Measurements from ENCODE around the gene LYST. TPM values are rescaled to one million over a fixed set of nuclear protein-coding genes. Genes with fewer than 3 reads are reported as not detected.

The LYST gene
- total and polyA plus RNA-seq, 2 donors (not counting 3 experiments of a cell fraction or from before 2014, with no cell fraction given), result 3.1 to 9.6 TPM

GRCh38 chr1:235821361-235821981, 45.2 kb downstream of the LYST start:
- intact Hi-C loops (cut with micrococcal nuclease), result no loop called here
- TF ChIP-seq FOS (IDR thresholded peaks at IDR 0.05; ENCODE audit: borderline replicate concordance, insufficient read depth, low read length) (no peak), CTCF (IDR thresholded peaks at IDR 0.05; ENCODE audit: extremely low read depth in 1 of 2, insufficient read depth in 1 of 2, low read depth in 1 of 2, low read length in 2 of 2) (no peak), POLR2AphosphoS5 (IDR thresholded peaks at IDR 0.05; ENCODE audit: insufficient read depth, low read depth, low read length) (no peak), GATA2 (IDR thresholded peaks at IDR 0.05; ENCODE audit: insufficient read depth, insufficient read length, low read depth, low read length) (no peak), EZH2 (IDR thresholded peaks at IDR 0.05; ENCODE audit: borderline replicate concordance, low read depth, low read length, severe bottlenecking) (no peak), JUN (IDR thresholded peaks at IDR 0.05; ENCODE audit: borderline replicate concordance, insufficient read depth, insufficient read length, low read depth) (no peak), MYC (IDR thresholded peaks at IDR 0.05; ENCODE audit: low read depth, low read length) (no peak), POLR2A (IDR thresholded peaks at IDR 0.05; ENCODE audit: low read depth, low read length) (no peak)
- TF ChIP-seq, protein P1, sequence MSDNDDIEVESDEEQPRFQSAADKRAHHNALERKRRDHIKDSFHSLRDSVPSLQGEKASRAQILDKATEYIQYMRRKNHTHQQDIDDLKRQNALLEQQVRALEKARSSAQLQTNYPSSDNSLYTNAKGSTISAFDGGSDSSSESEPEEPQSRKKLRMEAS (IDR thresholded peaks at IDR 0.05; ENCODE audit: insufficient read depth, insufficient read length), result no peak
- DNase-seq (ENCODE audit: low read depth, low spot score), result no peak
- H3K27ac ChIP-seq (ENCODE audit: insufficient read depth, low read depth, low read length), result no peak overlapping the region
- no peak overlapping the region for H3K4me2 ChIP-seq (ENCODE audit: insufficient read depth, low read length)
- H3K9ac ChIP-seq (replicated peaks; ENCODE audit: extremely low read depth, insufficient read depth, low read length), result no peak overlapping the region
- H3K27me3 ChIP-seq (ENCODE audit: control insufficient read depth in 2 of 2, insufficient read depth in 2 of 2, low read length in 2 of 2), result no peaks in the 10 kb centered on the region
- H3K9me3 ChIP-seq (replicated peaks; ENCODE audit: control insufficient read depth, insufficient read depth, low read length), result no peaks in the 10 kb centered on the region
- no TSS peak for BruUV-seq (replicated peaks)
- H3K4me1 ChIP-seq (ENCODE audit: control insufficient read depth, extremely low read depth, insufficient read depth, low read length), result no peaks in the 10 kb centered on the region
- no peak for FAIRE-seq
- dilution Hi-C loops (cut with MboI; ENCODE audit: extremely low pct_ligation_motif_present, low sequenced_read_pairs), result no loop called here
- no peaks in the 10 kb centered on the region for H3K36me3 ChIP-seq (ENCODE audit: control insufficient read depth in 2 of 2, extremely low read depth in 1 of 2, insufficient read depth in 2 of 2, low read length in 2 of 2)
- H4K20me1 ChIP-seq (replicated peaks; ENCODE audit: control insufficient read depth, extremely low read depth, insufficient read depth, low read length), result peaks cover 2% of the 10 kb centered on the region
- H3K9me1 ChIP-seq (replicated peaks; ENCODE audit: control insufficient read depth, extremely low read depth, insufficient read depth, low read length), result no peaks in the 10 kb centered on the region
- ChIA-PET CTCF (interaction anchor here (1.2 to 1.3 kb wide), 2 partner anchors 10 to 150 kb away, joined by 3 read pairs; no protein-coding TSS in a partner anchor), POLR2A (no interaction called here)
- no peaks in the 10 kb centered on the region for H3K79me2 ChIP-seq (ENCODE audit: control insufficient read depth, insufficient read depth, low read length)
- no peak overlapping the region for H3K4me3 ChIP-seq (replicated peaks in 1 of 3; ENCODE audit: insufficient read depth in 1 of 3, low read depth in 1 of 3, low read length in 3 of 3)
- no peak overlapping the region for H2AFZ ChIP-seq (ENCODE audit: low read depth, low read length)
